Keratinocyte (primary cell): ENCODE measurements around the gene ZBED4. TPM values are rescaled to one million over a fixed set of nuclear protein-coding genes. Genes with fewer than 3 reads are reported as not detected.

Experiments used
- DNase-seq: peaks from one replicate; pipeline ENCODE4 v3.0.0-alpha.2; 2011; ENCODE audit warnings: low read depth, missing footprints, low spot score
- FAIRE-seq: peaks from 2 replicates; lab custom pipeline; 2011; peaks lifted over from hg19 to GRCh38; lab: Jason Lieb, UNC
- H2AFZ ChIP-seq: 2 replicates; pipeline ENCODE4 v1.6.0; 2012; ENCODE audit warnings: low read length, control low read depth, inconsistent platforms; ENCODE audit not compliant: control insufficient read depth
- H3K27ac ChIP-seq: 2 replicates; pipeline ENCODE4 v1.5.1; 2011; ENCODE audit warnings: low read length; ENCODE audit not compliant: control insufficient read depth, insufficient read depth
- H3K27me3 ChIP-seq: 3 replicates; pipeline ENCODE4 v1.6.0; 2011; ENCODE audit warnings: low read length; ENCODE audit not compliant: control insufficient read depth, insufficient read depth; ENCODE audit errors: extremely low read depth
- H3K36me3 ChIP-seq, 2 experiments: 2 replicates in 1 of 2; 3 replicates in 1 of 2; pipeline ENCODE4 v1.5.1; 2011; ENCODE audit warnings: low read length in 2 of 2, mild to moderate bottlenecking in 1 of 2; ENCODE audit not compliant: control insufficient read depth in 2 of 2, insufficient read depth in 2 of 2; ENCODE audit errors: extremely low read depth in 1 of 2
- H3K4me1 ChIP-seq: 3 replicates; pipeline ENCODE4 v1.5.1; 2011; ENCODE audit warnings: low read length; ENCODE audit not compliant: control insufficient read depth, insufficient read depth; ENCODE audit errors: extremely low read depth
- H3K4me2 ChIP-seq: 3 replicates; pipeline ENCODE4 v1.6.0; 2011; ENCODE audit warnings: low read depth, low read length; ENCODE audit not compliant: control insufficient read depth, insufficient read depth; ENCODE audit errors: extremely low read depth
- H3K4me3 ChIP-seq, 3 experiments: fragments of 200-600 bp in 1 of 3; sonication (generic) in 1 of 3; 2 replicates in 2 of 3; 3 replicates in 1 of 3; pipeline ENCODE4 v1.5.1; 2011 to 2016; ENCODE audit warnings: low read length in 3 of 3, mild to moderate bottlenecking in 3 of 3, control low read depth in 2 of 3, inconsistent platforms in 1 of 3, low read depth in 1 of 3, mixed read lengths in 1 of 3, mixed run types in 1 of 3, moderate library complexity in 1 of 3; ENCODE audit not compliant: control insufficient read depth in 2 of 3, insufficient read depth in 2 of 3; ENCODE audit errors: extremely low read depth in 1 of 3
- H3K79me2 ChIP-seq: 2 replicates; pipeline ENCODE4 v1.6.0; 2012; ENCODE audit warnings: low read length; ENCODE audit not compliant: control insufficient read depth, insufficient read depth
- H3K9ac ChIP-seq: 3 replicates; pipeline ENCODE4 v1.6.0; 2011; ENCODE audit warnings: low read length; ENCODE audit not compliant: control insufficient read depth, insufficient read depth; ENCODE audit errors: extremely low read depth
- H3K9me1 ChIP-seq: 3 replicates; pipeline ENCODE4 v1.6.0; 2011; ENCODE audit warnings: low read length; ENCODE audit not compliant: control insufficient read depth, insufficient read depth; ENCODE audit errors: extremely low read depth
- H3K9me3 ChIP-seq: 2 replicates; pipeline ENCODE4 v1.5.1; 2012; ENCODE audit warnings: low read depth, low read length; ENCODE audit not compliant: control insufficient read depth
- H4K20me1 ChIP-seq: 3 replicates; pipeline ENCODE4 v1.6.0; 2011; ENCODE audit warnings: low read length; ENCODE audit not compliant: control insufficient read depth, insufficient read depth; ENCODE audit errors: extremely low read depth
- EZH2 ChIP-seq: IDR thresholded peaks from one replicate; pipeline ENCODE4 v1.6.1; 2012; ENCODE audit warnings: inconsistent platforms, mild to moderate bottlenecking, low read length, moderate library complexity
- dilution Hi-C: fragments of 300-500 bp; cut with MboI; formaldehyde crosslinking; loops from one replicate; pipeline ENCODE4 v1.7.0; 2020; ENCODE audit warnings: low sequenced_read_pairs; ENCODE audit not compliant: extremely low pct_ligation_motif_present
- polyA plus RNA-seq, 5 experiments: library from polyadenylated mRNA; depleted of rRNA in 3 of 5; stranded (reverse) in 3 of 5; stranded (forward) in 1 of 5; unstranded in 1 of 5; fragments of >200 nt; gene quantifications; 1 replicate in 1 of 5; 2 replicates in 3 of 5; 3 replicates in 1 of 5; pipeline versions ENCODE4 v1.2.1 to v1.2.3, GENCODE V29; 2011 to 2012; ENCODE audit warnings: missing spikeins in 2 of 5, low read depth in 1 of 5, low replicate concordance in 1 of 5
- TF ChIP-seq, protein P1 (sequence below), 3 experiments: IDR thresholded peaks in 1 of 3; conservative IDR thresholded peaks in 1 of 3; optimal IDR thresholded peaks in 1 of 3; 2 replicates in 2 of 3; 3 replicates in 1 of 3; pipeline versions ENCODE3 to v1.5.1; 2011; ENCODE audit warnings: low read length in 3 of 3, mild to moderate bottlenecking in 3 of 3, moderate library complexity in 2 of 3, control low read depth in 1 of 3, inconsistent platforms in 1 of 3; ENCODE audit not compliant: insufficient read depth in 2 of 3; ENCODE audit errors: extremely low read depth in 1 of 3

The ZBED4 gene
- polyA plus RNA-seq, 1 donor (not counting 4 experiments of a cell fraction or from before 2014, with no cell fraction given) = 7.1 TPM

GRCh38 chr22:49899530-49899929 is 45.9 kb downstream of the ZBED4 start:
- Histone ChIP-seq H3K4me1 (no peaks in the 10 kb centered on the region), H3K4me2 (no peak overlapping the region), H3K4me3 (no peak overlapping the region), H3K9me3 (peaks cover 3% of the 10 kb centered on the region), H3K9ac (no peak overlapping the region), H3K79me2 (no peaks in the 10 kb centered on the region), H3K36me3 (peaks cover 3 to 17% of the 10 kb centered on the region in 2 experiments), H3K9me1 (no peaks in the 10 kb centered on the region), H3K27ac (no peak overlapping the region), H3K27me3 (no peaks in the 10 kb centered on the region), H4K20me1 (no peaks in the 10 kb centered on the region), H2AFZ (no peak overlapping the region)
- no peak for DNase-seq
- dilution Hi-C loops = no loop called here
- FAIRE-seq = no peak
- no peak for TF ChIP-seq EZH2
- TF ChIP-seq, protein P1, sequence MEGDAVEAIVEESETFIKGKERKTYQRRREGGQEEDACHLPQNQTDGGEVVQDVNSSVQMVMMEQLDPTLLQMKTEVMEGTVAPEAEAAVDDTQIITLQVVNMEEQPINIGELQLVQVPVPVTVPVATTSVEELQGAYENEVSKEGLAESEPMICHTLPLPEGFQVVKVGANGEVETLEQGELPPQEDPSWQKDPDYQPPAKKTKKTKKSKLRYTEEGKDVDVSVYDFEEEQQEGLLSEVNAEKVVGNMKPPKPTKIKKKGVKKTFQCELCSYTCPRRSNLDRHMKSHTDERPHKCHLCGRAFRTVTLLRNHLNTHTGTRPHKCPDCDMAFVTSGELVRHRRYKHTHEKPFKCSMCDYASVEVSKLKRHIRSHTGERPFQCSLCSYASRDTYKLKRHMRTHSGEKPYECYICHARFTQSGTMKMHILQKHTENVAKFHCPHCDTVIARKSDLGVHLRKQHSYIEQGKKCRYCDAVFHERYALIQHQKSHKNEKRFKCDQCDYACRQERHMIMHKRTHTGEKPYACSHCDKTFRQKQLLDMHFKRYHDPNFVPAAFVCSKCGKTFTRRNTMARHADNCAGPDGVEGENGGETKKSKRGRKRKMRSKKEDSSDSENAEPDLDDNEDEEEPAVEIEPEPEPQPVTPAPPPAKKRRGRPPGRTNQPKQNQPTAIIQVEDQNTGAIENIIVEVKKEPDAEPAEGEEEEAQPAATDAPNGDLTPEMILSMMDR (optimal IDR thresholded peaks at IDR 0.05 in 1 of 3, IDR thresholded peaks at IDR 0.05 in 1 of 3, conservative IDR thresholded peaks at IDR 0.05 in 1 of 3; ENCODE audit: extremely low read depth in 1 of 3, insufficient read depth in 2 of 3, low read length in 3 of 3) = no peak

- dilution Hi-C loops = no loop called here
- H3K9me3 ChIP-seq = peaks cover 3% of the 10 kb centered on the region
- no peaks in the 10 kb centered on the region for H3K27me3 ChIP-seq
- no peak overlapping the region for H3K9ac ChIP-seq
- no peak overlapping the region for H3K4me3 ChIP-seq
- no peak overlapping the region for H2AFZ ChIP-seq
- no peak overlapping the region for H3K27ac ChIP-seq
- H4K20me1 ChIP-seq = no peaks in the 10 kb centered on the region
- no peaks in the 10 kb centered on the region for H3K9me1 ChIP-seq
- H3K4me1 ChIP-seq = no peaks in the 10 kb centered on the region
- FAIRE-seq (no peak), DNase-seq (no peak)
- H3K79me2 ChIP-seq = no peaks in the 10 kb centered on the region
- peaks cover 3 to 17% of the 10 kb centered on the region in 2 experiments for H3K36me3 ChIP-seq
- TF ChIP-seq, protein P1 (optimal IDR thresholded peaks at IDR 0.05 in 1 of 3, IDR thresholded peaks at IDR 0.05 in 1 of 3, conservative IDR thresholded peaks at IDR 0.05 in 1 of 3; ENCODE audit: extremely low read depth in 1 of 3, insufficient read depth in 2 of 3, low read length in 3 of 3) = no peak
- no peak for TF ChIP-seq EZH2
- no peak overlapping the region for H3K4me2 ChIP-seq
Observed at GRCh38 chr22:49900441-49901230, 47.0 kb downstream of the ZBED4 start.
